Inflammatory macrophage treated with lipopolysaccharide for 4 hours (primary cell): ENCODE measurements around the gene OGFRL1.
"Not testable (repeated sequence)": the region's sequence is repeated elsewhere in the genome, so short reads cannot be mapped to it uniquely, and the experiment has no call there.

ENCODE experiments used
- DNase-seq: peaks from one replicate; pipeline ENCODE4 v3.0.0-alpha.2; 2020

OGFRL1 gene

GRCh38 chr6:71288228-71289038 is at the start of gene OGFRL1:
Gene OGFRL1 (plus strand): TSS chr6:71288811. CDS start chr6:71288937, 126 bp downstream.
- peak; percentile 86 for DNase-seq

DNA sequence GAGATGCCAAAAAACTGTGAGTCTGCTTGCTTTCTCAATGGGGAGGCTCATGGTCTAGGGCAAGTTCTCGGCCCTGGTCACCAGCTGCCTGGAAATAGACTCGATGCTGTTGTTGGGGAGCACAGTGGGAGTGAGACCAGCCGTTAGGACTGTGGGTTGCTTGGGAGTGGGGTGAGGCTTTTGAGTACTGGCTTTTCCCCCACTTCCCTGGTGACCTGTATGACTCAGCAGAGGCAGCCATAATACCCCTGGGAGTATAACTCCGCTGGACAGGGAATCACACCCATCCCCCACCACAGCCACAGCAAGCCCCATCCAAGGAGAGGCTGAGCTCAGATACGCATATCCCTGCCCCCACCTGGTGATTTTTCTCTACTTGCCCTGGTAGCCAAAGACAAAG is 48.9 kb upstream of the OGFRL1 start:
- DNase-seq: no peak

DNA sequence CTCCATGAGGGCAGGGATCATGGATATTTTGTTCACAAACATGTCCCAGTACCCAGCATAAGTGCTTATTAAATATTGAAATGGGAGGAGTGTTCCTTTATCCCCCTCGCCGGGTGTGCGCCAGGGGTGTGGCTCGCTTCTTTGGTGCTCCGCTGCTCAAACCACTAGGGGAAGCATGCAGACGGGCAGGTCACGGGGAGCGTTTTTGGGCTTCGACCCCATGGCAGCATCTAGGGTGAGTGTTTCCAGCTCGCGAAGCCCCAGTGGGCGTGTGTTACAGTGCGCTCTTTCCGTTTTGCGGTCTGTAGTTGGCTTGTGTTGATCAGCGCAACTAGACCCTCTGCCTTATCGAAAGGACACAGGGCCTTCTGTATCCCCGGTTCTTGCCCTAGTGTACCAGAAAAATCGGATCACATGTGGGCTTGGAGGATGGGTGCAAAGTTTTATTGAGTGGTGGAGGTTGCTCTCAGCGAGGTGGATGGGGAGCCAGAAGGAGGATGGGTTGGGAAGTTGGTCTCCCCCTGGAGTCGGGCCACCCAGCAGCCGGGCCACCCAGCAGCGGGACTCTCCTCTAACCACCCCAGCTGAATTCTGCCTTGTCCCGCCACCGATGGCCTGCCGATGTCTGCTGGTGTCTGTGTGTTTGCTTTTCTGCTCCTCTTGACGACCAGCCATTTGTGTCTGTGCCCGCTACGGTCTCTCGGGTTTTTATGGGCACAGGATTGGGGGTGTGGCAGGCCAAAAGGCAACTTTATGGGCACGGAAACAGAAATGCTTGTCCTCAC is 43.2 kb upstream of the OGFRL1 start:
- no peak for DNase-seq

GRCh38 chr6:71246596-71246995 is 42.0 kb upstream of the OGFRL1 start:
- peak; percentile 24 for DNase-seq

- DNase-seq: peak; percentile 99
Measured at GRCh38 chr6:71248306-71248765, 40.3 kb upstream of the OGFRL1 start.

DNA sequence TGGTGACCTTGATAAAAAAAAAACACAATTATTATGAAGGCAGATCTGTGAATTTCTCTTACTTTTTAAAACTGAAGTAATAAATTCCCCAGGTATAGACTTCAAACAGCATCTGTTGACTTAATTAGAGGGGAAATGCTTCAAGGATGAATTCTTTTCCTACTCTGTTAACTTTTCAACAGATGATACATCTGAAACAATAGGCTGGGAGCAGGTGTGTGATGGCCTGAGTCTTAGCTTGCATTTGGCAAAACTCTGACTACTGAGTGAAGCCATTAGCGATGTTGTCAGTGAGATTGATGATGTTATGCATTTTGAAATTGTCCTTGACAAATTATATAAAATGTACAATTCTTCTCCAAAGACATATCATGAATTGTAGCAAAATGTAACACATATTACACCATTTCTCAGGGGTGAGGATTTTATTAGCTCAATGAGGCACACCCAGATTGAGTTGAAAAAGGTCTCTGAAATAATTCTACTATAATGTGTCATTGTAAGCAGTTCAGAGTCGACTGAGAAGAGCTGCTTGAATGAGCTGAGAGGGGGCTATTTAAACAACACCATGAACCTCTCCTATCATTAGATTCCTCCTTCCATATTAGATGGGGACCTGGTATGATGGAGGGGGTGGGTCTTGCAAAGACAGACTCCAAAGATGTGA is 39.6 kb upstream of the OGFRL1 start:
- DNase-seq: peak; percentile 30

- DNase-seq: peak; percentile 96
Measured at GRCh38 chr6:71250099-71250602, 38.5 kb upstream of the OGFRL1 start.

DNA sequence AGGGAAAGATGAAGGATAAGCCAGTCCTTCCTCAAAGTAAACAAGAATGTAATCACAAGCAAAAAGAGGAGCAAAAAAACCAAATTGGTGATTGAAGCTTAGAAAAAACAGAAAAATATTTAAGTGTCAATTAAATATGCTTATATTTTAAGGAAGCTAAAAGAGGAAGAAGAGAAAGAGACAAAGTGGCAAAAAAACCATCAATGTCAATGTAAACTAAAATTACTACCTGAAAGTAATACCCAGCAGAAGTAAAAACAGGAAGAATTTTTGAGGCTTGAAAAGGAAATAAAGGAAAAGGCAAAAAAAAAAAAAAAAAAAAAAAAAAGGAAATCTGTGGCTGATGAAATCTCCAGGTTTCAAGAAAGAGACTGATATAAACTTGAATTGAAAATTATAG is 36.2 kb upstream of the OGFRL1 start:
- peak; percentile 25 for DNase-seq

DNA sequence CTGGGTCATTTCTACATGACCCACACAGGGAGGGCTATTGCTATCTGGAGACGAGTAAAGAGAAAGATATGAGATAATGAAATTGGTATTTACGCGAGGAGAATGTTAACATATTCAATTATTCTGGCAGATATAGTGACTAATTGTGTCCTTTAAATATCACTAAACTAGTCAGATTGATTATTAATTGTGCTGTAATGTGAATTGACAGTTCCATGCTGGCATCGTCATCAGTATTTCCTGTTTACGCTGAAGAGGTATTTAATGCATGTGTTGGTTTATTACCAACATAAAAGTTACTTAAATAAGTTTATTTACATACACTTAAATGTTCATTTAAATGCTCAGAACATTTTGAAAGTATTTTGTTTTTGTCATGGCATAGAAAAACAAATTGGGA is 35.7 kb upstream of the OGFRL1 start:
- no peak for DNase-seq

- DNase-seq: no peak
Measured at GRCh38 chr6:71254323-71254722, 34.3 kb upstream of the OGFRL1 start.

GRCh38 chr6:71258078-71258866 is 30.3 kb upstream of the OGFRL1 start:
- DNase-seq: no peak

- DNase-seq: no peak
Measured at GRCh38 chr6:71259888-71260604, 28.6 kb upstream of the OGFRL1 start.

DNA sequence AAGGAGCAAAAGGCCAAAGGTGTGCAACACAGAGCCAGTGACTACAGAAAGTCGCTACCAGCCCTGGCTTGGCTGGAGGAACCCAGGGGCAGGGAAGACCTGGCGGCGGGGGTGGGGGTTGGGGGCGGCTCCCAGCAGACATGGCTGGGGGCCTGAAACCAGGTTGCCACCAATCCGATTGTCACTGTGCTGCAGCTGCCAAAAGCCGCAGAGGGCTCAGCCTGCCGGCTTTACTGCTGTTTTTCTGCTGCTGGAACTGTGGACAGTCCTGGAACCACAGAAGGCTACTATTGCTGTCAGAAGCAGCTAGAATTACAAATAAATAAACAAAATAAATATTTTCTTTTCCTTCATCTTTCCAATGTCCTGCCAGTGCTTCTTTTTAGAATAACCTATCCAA is 25.7 kb upstream of the OGFRL1 start:
- DNase-seq: no peak

- not testable (repeated sequence) for DNase-seq
Measured at GRCh38 chr6:71266392-71266791, 22.2 kb upstream of the OGFRL1 start.

DNA sequence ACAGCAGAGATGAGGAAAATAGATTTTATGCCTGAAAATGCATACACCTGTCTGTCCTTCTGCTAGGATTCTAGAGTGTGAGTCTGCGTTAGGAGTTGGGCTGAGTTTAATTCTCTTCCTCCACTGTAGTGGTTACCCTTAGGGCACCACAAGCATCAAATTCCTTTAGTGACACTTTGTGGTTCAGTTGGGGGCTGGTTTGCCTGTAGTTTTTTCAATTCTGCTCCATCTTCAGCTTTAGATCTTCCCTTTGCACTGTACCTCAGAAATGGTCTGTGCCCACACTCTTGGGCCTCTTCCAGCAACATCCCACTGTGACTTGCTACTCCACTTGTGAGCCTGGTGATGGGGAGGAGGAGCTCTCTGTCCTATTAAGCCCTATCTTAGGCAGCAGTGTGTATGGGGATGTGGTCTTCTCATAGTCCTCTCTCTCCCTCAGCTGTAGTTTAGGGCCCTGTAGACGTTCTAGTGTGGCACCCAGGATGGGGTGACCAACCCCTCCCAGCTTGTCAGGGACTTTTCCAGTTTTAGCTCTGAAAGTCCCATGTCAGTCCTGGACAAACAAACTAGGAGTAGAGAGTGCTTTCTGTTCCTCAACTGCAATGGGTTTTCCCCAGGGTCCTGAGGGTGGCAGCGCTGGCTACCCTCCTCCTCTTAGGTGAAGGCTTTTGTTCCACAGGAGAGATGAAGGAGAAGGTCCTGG is 19.7 kb upstream of the OGFRL1 start:
- peak; percentile 33 for DNase-seq

- no peak for DNase-seq
Measured at GRCh38 chr6:71277926-71278600, 10.5 kb upstream of the OGFRL1 start.

- no peak for DNase-seq
Measured at GRCh38 chr6:71279321-71279720, 9.3 kb upstream of the OGFRL1 start.

DNA sequence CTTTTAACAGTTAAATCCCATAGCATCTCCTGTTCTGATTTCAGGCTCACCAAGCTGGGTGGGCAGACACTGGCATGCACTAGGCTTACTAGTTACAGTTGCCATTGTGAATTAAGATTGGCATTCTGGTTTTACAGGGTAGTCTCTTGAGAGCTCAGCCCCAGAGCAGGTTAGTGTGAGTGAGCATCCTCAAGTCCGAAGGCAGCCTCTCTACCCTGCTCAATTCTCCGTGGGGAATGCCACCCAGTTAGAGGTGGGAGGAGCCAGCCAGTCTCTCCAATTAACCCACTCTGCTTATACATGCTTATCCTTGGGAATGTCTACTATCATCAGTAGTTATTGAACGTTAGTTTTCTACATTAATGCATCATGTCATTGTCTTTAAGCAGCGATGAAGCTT is 8.9 kb upstream of the OGFRL1 start:
- no peak for DNase-seq

DNA sequence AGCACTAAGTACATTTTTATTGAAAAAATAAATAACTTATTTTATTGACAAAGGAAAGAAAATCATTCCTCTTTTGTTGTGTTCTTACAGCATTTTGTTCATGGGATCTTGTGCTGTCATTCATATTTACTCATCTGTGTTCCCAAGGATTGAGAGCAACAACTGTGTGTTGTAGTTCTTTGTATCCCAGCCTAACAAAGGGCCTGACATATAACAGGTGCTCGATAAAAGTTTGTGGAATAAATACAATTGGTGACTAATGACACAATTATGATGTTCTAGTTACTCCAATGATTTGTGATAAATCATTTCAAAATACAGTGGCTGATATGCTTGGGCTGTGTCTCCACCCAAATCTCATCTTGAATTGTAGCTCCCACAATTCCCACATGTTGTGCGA is 7.9 kb upstream of the OGFRL1 start:
- DNase-seq: no peak

GRCh38 chr6:71284785-71285184 is 3.8 kb upstream of the OGFRL1 start:
- no peak for DNase-seq
